ENCODE data around the gene ZNF3. TPM values are rescaled to one million over a fixed set of nuclear protein-coding genes. Genes with fewer than 3 reads are reported as not detected.

ZNF3 gene
- total and polyA plus RNA-seq, 9 of the 15 experiments (the other 6 are each of a cell fraction or from before 2014, with no cell fraction given): 30.0 to 64.9 (median 51.5) TPM

DNA sequence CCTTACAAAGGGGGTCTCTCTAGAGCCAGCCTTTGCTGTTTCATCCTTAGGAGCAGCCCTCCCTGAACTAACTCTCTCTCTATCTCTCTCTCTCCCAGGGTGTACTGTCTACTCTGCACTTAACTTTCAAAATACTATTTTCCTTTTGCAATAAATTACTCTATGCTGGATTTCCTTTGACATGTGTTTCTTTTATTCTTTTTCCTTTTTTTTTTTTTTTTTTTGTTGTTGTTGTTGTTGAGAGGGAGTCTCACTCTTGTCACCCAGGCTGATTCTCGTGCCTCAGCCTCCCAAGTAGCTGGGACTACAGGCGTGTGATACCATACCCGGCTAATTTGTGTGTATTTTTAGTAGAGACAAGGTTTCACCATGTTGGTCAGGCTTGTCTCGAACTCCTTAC, 1.5 kb upstream of the ZNF3 start (continued):
- TF ChIP-seq, protein P1, sequence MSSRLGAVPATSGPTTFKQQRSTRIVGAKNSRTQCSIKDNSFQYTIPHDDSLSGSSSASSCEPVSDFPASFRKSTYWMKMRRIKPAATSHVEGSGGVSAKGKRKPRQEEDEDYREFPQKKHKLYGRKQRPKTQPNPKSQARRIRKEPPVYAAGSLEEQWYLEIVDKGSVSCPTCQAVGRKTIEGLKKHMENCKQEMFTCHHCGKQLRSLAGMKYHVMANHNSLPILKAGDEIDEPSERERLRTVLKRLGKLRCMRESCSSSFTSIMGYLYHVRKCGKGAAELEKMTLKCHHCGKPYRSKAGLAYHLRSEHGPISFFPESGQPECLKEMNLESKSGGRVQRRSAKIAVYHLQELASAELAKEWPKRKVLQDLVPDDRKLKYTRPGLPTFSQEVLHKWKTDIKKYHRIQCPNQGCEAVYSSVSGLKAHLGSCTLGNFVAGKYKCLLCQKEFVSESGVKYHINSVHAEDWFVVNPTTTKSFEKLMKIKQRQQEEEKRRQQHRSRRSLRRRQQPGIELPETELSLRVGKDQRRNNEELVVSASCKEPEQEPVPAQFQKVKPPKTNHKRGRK (tag; IDR thresholded peaks at IDR 0.05): peak; percentile 76
- TF ChIP-seq ZNF583 (CRISPR knock-in tag; IDR thresholded peaks at IDR 0.05) (no peak), RBM34 (IDR thresholded peaks at IDR 0.05; ENCODE audit: borderline replicate concordance, insufficient read depth, low read length) (no peak), TCF7L2 (IDR thresholded peaks at IDR 0.05; ENCODE audit: low read depth, low read length) (no peak)
- TF ChIP-seq, protein P2, sequence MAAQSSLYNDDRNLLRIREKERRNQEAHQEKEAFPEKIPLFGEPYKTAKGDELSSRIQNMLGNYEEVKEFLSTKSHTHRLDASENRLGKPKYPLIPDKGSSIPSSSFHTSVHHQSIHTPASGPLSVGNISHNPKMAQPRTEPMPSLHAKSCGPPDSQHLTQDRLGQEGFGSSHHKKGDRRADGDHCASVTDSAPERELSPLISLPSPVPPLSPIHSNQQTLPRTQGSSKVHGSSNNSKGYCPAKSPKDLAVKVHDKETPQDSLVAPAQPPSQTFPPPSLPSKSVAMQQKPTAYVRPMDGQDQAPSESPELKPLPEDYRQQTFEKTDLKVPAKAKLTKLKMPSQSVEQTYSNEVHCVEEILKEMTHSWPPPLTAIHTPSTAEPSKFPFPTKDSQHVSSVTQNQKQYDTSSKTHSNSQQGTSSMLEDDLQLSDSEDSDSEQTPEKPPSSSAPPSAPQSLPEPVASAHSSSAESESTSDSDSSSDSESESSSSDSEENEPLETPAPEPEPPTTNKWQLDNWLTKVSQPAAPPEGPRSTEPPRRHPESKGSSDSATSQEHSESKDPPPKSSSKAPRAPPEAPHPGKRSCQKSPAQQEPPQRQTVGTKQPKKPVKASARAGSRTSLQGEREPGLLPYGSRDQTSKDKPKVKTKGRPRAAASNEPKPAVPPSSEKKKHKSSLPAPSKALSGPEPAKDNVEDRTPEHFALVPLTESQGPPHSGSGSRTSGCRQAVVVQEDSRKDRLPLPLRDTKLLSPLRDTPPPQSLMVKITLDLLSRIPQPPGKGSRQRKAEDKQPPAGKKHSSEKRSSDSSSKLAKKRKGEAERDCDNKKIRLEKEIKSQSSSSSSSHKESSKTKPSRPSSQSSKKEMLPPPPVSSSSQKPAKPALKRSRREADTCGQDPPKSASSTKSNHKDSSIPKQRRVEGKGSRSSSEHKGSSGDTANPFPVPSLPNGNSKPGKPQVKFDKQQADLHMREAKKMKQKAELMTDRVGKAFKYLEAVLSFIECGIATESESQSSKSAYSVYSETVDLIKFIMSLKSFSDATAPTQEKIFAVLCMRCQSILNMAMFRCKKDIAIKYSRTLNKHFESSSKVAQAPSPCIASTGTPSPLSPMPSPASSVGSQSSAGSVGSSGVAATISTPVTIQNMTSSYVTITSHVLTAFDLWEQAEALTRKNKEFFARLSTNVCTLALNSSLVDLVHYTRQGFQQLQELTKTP (IDR thresholded peaks at IDR 0.05; ENCODE audit: low read depth in 1 of 2, partially characterized antibody in 2 of 2): peak in 1 of 2 experiments; percentile 20
- TF ChIP-seq, protein P3, sequence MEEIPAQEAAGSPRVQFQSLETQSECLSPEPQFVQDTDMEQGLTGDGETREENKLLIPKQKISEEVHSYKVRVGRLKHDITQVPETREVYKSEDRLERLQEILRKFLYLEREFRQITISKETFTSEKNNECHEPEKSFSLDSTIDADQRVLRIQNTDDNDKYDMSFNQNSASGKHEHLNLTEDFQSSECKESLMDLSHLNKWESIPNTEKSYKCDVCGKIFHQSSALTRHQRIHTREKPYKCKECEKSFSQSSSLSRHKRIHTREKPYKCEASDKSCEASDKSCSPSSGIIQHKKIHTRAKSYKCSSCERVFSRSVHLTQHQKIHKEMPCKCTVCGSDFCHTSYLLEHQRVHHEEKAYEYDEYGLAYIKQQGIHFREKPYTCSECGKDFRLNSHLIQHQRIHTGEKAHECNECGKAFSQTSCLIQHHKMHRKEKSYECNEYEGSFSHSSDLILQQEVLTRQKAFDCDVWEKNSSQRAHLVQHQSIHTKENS (CRISPR knock-in tag; IDR thresholded peaks at IDR 0.05): no peak
- TF ChIP-seq, protein P4, sequence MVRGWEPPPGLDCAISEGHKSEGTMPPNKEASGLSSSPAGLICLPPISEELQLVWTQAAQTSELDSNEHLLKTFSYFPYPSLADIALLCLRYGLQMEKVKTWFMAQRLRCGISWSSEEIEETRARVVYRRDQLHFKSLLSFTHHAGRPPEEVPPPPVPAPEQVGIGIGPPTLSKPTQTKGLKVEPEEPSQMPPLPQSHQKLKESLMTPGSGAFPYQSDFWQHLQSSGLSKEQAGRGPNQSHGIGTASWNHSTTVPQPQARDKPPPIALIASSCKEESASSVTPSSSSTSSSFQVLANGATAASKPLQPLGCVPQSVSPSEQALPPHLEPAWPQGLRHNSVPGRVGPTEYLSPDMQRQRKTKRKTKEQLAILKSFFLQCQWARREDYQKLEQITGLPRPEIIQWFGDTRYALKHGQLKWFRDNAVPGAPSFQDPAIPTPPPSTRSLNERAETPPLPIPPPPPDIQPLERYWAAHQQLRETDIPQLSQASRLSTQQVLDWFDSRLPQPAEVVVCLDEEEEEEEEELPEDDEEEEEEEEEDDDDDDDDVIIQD (CRISPR knock-in tag; IDR thresholded peaks at IDR 0.05): no peak
